Epidermal melanocyte (primary cell): ENCODE measurements around the gene NFKBIB.
"Not testable (repeated sequence)": the region's sequence is repeated elsewhere in the genome, so short reads cannot be mapped to it uniquely, and the experiment has no call there.

Source experiments
- DNase-seq: peaks from one replicate; pipeline ENCODE4 v3.0.0; 2011; ENCODE audit warnings: low spot score; ENCODE audit not compliant: insufficient read length

NFKBIB gene, protein sequence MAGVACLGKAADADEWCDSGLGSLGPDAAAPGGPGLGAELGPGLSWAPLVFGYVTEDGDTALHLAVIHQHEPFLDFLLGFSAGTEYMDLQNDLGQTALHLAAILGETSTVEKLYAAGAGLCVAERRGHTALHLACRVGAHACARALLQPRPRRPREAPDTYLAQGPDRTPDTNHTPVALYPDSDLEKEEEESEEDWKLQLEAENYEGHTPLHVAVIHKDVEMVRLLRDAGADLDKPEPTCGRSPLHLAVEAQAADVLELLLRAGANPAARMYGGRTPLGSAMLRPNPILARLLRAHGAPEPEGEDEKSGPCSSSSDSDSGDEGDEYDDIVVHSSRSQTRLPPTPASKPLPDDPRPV

DNA sequence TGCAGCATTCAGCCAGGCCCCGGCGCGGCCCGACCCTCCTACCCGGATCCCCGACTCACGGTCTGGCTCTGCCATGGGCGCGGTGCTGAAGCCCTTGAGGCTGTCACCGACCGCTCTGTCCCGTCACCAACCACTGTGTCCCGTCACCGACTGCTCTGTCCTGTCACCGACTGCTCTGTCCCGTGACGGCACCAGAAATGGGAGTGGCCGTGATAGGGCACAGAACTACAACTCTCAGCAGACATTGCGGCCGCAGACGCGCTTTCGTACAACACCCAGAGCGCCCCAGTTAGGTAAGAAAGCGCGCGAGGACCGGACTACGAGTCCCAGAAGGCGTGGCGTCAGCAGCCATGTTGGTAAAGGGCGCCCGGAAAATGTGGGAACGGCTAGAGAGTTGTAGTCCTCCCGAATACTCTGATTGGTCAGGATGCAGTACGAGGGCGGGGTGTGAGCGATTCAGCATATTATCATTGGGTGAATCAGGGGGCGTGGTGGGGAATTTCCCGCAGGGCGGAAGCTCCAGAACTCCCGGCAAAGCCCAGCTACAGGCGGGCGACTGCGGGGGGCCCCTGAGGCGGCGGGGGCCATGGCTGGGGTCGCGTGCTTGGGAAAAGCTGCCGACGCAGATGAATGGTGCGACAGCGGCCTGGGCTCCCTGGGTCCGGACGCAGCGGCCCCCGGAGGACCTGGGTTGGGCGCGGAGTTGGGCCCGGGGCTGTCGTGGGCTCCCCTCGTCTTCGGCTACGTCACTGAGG lies at the start of gene NFKBIB, which contains the start of gene SIRT2:
Gene NFKBIB (plus strand): TSS at position 523 of the 755 bp plus-strand sequence. CDS start 64 bp downstream, at position 587.
Gene SIRT2 (minus strand): TSS at position 172 of the 755 bp plus-strand sequence. CDS start 97 bp downstream, at position 75.
- DNase-seq, result peak; percentile 96

GRCh38 chr19:38850436-38850975 lies 49.3 kb upstream of the NFKBIB start:
- DNase-seq, result peak; percentile 98

GRCh38 chr19:38850976-38851621 lies 48.7 kb upstream of the NFKBIB start:
- DNase-seq, result no peak

DNA sequence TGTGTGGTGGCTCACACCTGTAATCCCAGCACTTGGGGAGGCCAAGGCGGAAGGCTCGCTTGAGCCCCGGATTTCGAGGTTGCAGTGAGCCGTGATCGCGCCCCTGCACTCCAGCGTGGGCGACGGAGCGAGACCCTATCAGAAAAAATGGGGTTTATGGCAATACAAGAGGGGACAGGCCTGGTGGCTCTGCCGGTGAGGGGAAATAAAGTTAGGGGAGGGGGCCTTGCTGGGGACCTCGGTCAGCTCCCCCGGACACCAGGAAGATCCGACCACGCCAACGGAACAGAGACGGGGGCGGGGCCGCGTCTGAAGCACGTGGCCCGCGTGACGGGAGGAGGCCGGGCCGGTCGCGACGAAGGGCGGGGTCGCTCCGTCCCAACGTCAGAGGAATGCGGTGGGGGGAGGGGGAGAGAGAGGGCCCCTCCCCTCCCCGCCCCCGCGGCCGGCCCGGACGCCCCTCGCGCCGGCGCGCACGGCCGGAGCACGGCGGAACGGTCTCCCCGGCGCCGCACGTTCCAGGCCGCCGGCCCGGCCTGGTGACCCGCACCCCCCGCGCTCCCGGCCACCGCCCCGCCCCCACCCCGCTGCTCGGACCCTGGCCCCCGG lies 48.0 kb upstream of the NFKBIB start:
- peak; percentile 61 for DNase-seq

DNA sequence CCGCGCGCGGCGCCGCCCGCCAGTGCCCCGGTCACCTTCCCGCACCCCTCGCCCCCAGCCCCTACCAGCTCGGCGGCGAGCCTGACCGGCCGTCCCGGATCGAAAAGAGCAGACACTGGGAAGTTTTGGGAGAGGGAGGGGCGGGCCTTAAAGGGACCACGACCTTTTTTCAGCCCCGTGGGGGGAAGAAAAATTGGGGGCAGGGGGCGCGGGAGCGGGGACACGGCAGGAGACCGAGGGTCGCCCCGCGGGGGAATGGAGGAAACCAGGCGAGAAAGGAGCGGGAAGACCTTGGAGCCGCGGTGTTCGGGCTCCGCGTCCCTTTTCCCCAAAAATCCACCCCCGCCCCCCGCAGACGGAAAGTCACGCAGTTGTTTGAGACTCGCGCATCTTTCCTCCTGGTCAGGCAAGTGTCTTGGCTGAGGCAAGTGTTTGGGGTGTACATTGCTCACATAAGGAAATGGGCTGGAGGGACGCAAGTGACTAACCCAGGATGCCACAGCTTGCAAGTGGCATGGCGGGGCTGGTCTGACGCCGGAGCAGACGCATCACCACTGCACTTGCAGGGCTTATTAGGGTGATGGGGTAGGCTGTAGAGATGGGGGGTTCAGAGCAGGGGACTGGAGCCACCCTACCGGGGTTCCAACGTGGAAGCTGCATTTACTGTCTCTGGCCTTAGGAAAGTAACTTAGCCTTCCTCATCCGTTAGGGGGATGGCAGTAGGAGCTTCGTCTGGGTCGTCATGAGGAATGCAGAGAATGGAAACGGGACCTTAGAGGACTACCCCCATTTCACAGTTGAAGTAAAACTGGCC lies 47.3 kb upstream of the NFKBIB start:
- peak; percentile 44 for DNase-seq

DNA sequence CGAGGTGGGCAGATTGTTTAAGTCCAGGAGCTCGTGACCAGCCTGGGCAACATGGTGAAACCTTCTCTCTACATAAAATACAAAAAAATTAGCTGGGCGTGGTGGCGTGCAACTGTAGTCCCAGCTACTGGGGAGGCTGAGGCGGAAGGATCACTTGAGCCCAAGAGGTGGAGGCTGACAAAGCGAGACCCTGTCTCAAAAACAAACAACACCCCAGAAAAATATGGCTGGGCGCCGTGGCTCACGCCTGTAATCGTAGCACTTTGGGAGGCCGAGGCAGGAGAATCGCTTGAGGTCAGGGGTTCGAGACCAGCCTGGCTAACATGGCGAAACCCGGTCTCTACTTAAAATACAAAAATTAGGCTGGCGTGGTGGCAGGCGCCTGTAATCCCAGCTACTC lies 46.6 kb upstream of the NFKBIB start:
- no peak for DNase-seq

DNA sequence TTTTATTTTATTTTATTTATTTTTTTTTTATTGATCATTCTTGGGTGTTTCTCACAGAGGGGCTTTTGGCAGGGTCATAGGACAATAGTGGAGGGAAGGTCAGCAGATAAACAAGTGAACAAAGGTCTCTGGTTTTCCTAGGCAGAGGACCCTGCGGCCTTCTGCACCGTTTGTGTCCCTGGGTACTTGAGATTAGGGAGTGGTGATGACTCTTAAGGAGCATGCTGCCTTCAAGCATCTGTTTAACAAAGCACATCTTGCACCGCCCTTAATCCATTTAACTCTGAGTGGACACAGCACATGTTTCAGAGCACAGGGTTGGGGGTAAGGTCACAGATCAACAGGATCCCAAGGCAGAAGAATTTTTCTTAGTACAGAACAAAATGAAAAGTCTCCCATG lies 44.8 kb upstream of the NFKBIB start:
- not testable (repeated sequence) for DNase-seq

GRCh38 chr19:38855751-38856150 lies 44.0 kb upstream of the NFKBIB start:
- DNase-seq, result not testable (repeated sequence)

DNA sequence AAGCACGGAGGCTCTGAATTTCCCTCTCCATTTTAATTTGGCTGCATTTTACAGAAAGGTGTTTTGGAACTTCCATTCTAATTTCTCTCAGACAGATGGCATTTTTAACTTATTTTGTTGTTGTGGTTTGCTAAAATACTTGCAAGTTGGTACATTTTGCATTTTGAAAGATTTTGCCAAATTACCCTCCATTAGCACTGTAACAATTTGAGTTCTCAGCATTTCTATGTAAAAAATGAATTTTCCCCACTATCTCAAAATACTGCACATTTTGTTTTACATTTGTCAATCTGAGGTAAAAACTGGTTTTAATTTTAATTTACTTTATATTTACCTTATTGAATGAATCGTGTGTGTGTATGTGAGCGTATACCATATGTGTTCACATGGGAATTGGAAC lies 43.0 kb upstream of the NFKBIB start:
- DNase-seq, result no peak

DNA sequence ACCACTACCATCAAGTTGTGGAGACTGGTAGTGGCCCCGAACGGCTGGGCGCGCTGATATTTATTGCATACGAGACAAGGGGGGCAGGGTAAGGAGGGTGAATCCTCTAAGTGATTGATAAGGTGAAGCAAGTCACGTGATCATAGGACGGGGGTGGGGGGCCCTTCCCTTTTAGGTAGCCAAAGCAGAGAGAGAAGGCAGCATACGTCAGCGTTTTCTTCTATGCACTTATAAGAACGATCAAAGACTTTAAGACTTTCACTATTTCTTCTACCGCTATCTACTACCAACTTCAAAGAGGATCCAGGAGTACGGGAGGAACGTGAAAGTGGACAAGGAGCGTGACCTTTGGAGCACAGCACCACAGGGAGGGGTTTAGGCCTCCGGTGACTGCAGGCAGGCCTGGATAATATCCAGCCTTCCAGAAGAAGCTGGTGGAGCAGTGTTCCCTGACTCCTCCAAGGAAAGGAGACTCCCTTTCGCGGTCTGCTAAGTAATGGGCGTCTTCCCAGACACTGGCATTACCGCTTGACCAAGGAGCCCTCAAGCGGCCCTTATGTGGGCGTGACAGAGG lies 40.1 kb upstream of the NFKBIB start:
- not testable (repeated sequence) for DNase-seq

GRCh38 chr19:38861368-38861767 lies 38.4 kb upstream of the NFKBIB start:
- DNase-seq, result no peak

GRCh38 chr19:38862321-38863059 lies 37.3 kb upstream of the NFKBIB start:
- DNase-seq, result peak; percentile 43

DNA sequence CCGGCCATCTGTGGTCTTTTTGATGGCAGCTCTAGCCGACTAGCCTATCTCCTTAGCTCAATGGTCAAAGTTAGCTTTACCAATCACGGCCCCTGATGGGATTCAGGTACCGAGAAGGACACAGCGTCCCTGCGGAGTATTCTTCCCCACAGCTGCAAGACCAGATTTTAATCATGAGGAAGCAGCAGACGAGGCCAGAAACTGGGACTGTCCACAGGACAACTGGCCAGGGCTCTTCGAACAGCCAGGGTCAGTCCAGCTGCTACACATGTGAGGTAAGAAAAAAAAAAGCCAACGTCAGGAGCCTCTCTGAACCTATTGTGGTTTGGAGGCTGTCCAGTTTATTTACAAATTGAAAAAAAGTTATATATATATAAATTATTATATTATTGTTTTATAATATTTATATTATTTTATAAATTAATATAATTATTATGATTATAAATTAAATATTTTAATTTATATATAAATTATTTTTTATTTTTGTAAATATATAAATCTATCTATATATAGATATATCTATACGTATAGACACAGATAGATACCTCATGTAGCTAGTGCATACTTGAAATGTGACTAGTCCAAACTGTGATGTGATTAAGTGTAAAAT lies 32.5 kb upstream of the NFKBIB start:
- no peak for DNase-seq

- no peak for DNase-seq
These were observed 31.2 kb upstream of the NFKBIB start for GRCh38 chr19:38868551-38868950.

DNA sequence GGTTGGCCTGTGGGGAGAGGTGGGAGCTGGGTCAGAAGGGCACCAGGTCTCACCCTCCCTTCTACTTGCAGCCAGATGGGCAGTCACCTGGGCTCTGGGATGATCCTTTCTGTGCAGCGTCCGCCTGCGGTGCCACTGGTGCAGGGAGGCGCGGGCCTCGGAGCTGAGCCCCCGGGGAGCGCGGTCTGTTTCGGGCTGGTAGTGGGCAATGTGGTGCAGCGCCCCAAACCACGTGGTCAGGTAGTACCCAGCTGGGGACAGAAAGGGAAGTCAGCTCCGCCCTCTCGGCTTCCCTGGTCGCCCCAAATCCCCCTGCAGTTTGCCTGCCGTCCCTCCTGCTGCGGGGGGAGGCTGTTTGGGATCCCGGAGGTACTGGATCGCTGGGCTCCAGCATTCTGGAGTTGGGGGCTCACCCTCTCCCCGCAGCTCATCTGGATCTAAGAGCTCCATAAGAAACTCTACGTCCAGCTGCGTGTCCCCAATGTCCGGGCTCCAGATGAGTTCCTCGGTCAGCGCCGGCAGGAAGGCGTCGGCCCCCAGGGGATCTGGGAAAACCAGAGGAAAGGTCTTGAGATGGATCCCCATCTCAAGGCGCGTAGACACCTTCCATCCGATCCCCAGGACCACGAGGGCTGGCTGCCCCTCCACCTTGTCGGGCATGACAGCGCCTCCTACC lies 30.5 kb upstream of the NFKBIB start:
- DNase-seq, result no peak

DNA sequence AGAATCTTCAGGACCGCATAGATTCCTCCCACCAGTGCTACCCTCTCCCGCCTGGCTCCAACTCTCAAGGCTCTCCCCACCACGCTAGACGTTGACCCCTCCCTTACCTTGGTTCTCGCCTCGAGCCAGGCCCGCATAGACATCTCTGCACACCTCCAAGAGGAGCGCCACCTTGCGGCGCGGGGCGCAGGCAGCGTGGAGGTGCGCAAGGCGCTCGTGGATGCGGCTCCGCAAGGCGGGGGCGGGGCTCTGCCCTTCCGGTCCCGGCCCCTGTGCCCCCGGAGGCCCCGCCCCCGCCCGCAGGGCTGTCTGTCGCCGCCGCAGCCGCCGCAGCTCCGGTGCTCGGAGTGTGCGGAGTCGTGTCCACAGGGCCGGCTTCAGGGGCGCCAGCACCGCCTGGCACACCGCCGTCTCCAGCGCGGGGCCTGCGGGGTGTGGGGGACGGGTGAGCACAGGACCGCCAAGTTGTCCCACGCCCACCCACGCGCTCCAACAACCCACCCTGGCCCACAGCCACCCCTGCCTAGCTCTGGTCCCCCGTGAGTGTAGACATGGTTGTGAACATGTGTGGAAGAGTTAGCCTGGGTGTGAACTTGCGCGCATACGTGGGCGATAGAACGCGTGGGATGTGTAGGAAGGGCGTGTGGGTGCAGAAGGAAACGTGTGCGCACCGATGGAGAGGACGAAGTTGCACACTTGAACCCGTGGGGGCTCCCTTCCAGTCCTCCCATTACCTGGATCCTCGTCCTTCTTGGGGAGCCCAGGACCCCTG lies 29.7 kb upstream of the NFKBIB start:
- peak; percentile 50 for DNase-seq

GRCh38 chr19:38870612-38871011 lies 29.2 kb upstream of the NFKBIB start:
- DNase-seq, result no peak

DNA sequence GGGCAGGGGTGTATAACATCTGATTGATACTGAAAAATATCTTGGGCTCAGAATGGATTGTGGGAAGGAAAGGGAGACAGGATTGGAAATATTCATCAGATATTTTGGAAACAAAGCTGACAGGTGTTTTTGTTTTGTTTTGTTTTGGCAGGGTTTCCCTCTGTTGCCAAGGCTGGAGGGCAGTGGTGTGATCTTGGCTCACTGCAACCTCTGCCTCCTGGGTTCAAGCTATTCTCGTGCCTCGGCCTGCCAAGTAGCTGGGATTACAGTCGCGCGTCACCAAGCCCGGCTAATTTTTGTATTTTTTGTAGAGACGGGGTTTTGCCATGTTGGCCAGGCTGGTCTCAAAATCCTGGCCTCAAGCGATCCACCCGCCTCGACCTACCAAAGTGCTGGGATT lies 26.4 kb upstream of the NFKBIB start:
- not testable (repeated sequence) for DNase-seq
